HG03039 (cell line): ENCODE results near the gene SNAP25.

Experiments
- ATAC-seq: cut with Tn5 transposase; IDR thresholded peaks from one replicate; pipeline ENCODE4 v1.9.1; 2021; ENCODE audit warnings: mild to moderate bottlenecking, moderate library complexity; ENCODE audit not compliant: unreplicated experiment

Gene SNAP25

GRCh38 chr20:10216146-10216791 lies 2.4 kb upstream of the SNAP25 start:
- ATAC-seq: no peak

- ATAC-seq: no peak
Measured at GRCh38 chr20:10217721-10218410, 764 bp upstream of the SNAP25 start.

DNA sequence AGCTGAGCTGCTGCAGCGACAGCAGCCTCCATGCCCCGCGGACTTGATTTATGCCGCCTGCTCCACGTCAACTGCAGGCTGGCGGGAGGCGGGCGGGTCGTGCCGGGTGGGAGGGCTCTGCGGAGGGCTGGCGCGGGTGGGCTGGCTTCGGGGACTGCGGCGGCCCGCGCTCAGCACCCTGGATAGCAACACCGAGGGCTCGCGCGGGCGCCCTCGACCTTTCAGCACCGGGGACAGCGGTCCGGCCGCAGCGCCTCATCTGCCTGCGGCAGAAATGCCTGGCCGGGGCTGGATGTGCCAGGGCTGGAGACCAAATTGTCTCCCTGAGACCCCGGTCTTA lies 792 bp downstream of the SNAP25 start:
- peak; percentile 47 for ATAC-seq

DNA sequence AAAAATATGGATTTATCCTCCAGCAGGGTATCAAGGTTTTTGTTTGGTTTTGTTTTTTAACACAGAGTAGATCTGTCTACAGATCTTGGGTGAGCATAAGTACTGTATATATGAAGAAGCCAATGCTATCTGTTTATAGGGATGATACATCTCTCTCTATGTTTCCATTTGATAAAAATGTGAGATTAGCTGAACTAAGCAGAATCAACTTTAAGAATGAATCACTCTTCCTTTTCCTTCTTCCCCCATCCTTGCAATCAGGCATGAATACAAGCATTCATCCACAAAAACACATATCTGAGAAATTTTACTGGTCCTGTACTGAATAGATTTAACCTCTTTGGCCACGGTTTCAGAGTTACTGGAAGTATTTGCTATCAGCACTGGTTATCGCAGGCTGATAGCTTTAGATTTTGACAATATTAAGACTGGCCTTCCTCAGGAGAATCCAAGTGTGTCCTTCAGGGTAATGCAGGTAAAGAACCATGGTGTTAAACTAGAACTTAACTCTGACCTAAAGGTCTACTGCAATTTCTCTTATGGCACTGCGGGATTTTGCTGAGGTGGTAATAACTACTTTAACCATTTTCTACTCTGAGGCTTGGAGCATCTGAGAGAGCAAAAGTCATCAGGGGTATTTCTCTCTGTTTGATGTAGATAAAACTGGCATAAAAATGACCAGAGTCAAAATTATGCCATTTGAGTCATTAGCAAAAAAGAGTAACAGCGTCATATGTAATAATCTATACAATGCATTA lies 1.5 kb downstream of the SNAP25 start:
- no peak for ATAC-seq

DNA sequence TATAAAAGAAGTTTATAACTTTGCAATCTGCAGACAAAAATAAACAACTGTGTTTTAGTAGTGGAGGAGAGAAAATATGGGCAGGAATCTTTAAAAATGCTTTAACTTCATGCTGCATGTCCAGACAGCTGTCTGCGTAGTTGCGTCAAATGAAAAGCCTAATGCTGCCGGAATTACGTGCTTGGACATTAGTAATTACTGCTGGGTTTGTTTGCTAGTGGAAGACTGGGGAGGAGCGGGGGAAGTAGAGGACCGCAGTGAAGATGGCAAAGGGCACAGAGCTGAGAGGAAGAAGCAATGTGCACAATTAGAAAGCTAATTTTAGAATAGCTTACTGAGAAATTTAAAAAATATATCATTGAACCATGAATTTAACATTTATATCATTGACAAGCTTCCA lies 2.4 kb downstream of the SNAP25 start:
- no peak for ATAC-seq

- no peak for ATAC-seq
Measured at GRCh38 chr20:10225439-10226060, 6.9 kb downstream of the SNAP25 start.

DNA sequence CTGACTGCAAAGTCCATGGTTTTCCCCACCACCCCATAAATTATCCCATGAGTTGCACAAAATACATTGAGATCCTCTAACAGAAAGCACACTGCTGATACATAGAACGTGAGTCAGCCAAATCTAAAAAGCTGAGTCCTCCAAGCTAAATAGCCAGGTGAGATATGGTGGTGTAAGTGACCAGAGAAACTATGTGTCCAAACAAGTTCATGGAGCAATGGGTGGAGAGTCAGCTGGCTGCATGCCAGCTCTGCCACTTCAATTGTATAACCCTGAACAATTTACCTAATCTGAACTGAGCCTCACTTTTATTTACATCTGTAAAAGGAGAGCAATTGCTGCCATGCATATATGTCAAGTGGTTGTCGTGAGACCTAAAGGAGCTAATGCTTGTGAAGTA lies 9.7 kb downstream of the SNAP25 start:
- ATAC-seq: no peak

GRCh38 chr20:10231290-10231689 lies 12.7 kb downstream of the SNAP25 start:
- no peak for ATAC-seq

DNA sequence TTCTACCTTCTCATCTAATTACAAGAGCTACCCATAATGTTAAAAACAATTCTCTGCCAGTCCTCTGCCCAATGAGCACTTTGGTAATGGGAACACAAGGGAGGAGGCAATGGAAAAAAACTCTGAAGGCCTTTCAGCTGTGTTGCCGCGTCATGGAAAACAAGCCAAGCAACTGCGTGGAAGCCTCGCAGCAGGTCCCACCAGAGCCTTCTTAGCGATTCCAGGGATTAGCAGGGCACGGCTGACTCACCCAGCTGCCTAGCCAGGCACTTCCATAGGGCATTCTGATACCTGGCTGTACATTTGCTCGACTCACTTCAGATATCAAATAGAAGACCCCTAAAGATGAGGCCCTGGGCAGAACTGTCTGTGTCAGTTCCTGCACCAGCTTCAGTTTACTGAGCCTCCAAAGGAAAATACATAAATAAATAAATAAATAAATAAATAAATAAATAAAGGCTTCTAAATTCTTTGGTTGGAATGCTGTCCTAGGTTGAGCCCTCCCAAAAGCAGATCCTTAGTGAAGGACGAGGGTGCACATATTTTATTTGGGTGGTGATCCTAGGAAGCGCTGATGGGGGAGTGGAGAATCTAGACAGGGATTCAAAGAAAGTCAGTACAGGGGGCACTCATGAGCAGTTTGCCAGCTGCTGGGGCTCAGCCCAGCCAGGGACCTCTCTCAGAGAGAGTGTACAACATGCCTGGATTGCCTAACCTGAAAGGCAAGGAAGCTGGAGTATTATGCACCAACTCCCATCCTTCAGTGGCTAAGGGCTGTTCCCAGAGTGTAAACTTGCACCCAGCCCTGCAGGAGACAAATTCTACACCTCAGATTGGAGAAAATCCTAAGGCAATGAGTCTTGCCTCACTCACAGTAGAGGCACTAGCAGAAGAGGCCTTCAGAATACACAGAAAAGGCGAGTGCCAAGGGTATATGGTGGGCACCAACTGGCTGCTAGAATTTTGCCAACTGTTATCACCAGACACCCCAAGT lies 18.2 kb downstream of the SNAP25 start:
- ATAC-seq: no peak

DNA sequence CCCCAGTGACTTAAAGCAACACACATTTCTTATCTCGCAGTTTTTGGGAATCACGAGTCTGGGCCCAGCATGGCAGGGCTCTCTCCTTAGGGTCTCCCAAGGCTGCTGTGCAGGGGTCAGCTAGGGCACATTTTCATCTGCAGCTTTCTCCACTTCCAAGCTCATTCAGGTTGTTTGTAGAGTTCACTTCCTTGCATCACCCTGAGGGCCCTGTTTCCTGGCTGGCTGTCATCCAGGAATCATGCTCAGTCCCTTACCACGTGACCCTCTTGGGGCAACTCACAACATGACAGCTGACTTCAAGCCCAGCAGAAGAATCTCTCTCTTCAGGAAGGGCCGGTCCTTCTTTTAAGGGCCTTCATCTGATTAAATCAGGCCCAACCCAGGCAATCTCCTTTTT lies 21.3 kb downstream of the SNAP25 start:
- ATAC-seq: no peak

- no peak for ATAC-seq
Measured at GRCh38 chr20:10240655-10241054, 22.0 kb downstream of the SNAP25 start.

DNA sequence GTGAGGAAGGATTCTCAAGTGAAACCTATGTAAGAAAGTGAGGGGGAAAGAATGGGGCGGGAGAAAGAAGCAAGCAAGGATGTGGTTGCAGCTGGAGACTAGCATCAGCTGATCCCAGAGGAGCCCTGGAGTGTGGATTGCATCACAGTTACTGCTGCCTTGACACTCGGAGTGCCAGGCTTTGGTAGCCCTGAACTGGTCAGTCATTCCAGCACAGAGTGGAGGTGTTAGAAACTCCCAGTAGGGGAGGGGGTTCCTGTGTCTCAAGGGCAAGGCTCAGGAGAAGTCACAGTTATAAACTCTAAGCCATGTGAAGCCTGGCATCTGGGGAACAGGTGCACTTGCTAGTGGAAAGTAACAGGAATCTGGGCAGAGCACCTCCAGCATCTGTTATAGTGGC lies 23.5 kb downstream of the SNAP25 start:
- no peak for ATAC-seq

DNA sequence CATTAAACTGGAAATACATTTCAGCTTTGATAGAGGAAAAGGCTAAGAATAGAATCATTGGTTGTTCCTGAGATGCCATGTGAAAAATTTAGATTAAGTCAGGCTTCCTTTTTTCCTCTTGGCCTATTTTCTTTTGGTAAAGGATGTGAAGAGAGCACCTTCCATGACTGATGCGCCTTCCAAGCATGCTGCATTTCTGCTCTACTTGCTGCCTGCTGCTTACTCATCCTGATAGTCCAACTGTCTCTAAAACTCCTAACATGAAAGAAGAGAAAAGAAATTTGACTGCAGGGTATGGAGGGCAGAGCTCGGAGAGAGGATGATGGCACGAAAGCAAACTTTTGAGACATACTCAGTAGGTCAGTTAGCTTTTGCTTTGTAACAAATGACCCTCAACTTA lies 28.8 kb downstream of the SNAP25 start:
- ATAC-seq: no peak

- no peak for ATAC-seq
Measured at GRCh38 chr20:10249048-10249770, 30.6 kb downstream of the SNAP25 start.

- ATAC-seq: no peak
Measured at GRCh38 chr20:10249822-10250221, 31.2 kb downstream of the SNAP25 start.

GRCh38 chr20:10250902-10251301 lies 32.3 kb downstream of the SNAP25 start:
- no peak for ATAC-seq

DNA sequence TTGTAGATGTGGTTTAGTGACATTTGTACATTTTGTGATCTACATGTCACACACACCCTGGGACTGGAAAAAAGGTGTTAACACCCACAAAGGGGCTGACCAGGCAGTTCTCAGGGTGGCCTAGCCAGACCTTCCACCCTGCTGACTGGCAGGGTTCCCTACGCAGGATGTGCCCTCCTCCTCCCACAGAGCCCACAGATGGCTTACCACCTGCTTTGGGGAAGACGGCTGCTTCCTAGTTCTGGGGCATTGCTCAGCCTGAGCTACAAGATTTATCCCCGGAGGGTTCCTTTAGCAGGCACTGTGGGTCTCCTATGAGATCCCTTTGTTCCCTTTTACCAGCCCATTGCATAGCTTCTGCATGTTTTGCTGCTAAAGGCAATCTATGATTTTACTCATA lies 35.1 kb downstream of the SNAP25 start:
- ATAC-seq: no peak

DNA sequence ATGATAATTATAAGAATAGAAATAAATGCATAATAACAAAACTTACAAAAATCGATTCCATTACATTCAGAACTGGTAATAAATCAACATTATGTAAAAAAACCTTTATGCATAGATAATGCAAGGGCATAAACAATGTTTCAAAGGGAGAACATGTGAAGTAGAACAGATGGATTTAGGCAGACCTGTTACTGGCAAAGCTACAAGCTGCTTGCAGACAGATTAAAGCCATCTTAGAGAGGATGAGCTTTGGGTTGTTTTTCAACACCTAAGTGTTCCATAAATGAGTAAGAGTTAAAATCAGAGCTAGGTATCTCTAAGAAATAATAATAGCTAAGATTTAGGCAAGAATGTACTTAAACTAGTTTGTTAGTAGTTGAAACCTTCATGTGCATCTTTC lies 37.2 kb downstream of the SNAP25 start:
- ATAC-seq: no peak

DNA sequence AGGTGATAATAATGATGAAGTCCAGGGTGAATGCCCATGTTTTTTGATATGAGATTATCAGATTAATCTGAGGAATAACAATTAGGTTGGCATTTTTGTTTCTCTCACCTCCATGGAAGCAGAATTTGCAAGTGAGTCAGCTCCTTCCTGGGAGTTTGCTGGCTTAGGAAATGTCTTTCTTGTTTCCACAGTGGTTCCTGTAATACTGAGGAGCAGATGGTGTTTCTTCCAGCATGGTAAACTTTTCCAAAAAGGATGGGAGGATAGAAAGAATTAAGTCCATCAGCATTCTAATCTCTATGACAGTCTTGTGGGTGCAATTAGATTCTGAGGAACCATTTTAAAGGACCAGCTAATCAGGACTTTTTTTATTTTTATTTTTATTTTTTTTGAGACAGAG lies 40.5 kb downstream of the SNAP25 start:
- ATAC-seq: no peak

DNA sequence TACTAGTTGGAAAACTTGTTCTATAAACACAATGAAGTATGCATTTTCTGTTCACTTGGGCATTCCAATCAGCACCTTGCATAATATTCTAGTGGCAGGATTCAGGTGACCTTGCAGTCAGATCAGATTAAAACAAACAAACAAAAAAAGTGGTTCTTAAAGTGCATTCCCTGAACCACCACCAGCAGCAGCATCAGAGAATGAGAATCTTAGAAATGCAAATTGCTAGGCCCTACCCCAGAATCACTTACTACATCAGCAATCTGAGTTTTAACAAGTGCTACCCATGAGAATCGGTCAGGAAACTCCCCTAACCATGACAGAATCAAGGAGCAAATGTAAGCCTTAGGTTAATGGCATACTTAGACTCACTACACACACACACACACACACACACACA lies 41.7 kb downstream of the SNAP25 start:
- no peak for ATAC-seq
